GM21423 (cell line): ENCODE measurements around the gene TESK1.

Source experiments
- ATAC-seq: cut with Tn5 transposase; IDR thresholded peaks from one replicate; pipeline ENCODE4 v1.9.1; 2021; ENCODE audit warnings: mild to moderate bottlenecking, moderate library complexity; ENCODE audit not compliant: unreplicated experiment

Gene TESK1

GRCh38 chr9:35646153-35646532 lies 41.1 kb downstream of the TESK1 start:
- no peak for ATAC-seq

- peak; percentile 78 for ATAC-seq
Observed at GRCh38 chr9:35646533-35647265, 41.6 kb downstream of the TESK1 start.

GRCh38 chr9:35649431-35650340 lies 44.6 kb downstream of the TESK1 start:
- no peak for ATAC-seq

- ATAC-seq = no peak
Observed at GRCh38 chr9:35650341-35651158, 45.5 kb downstream of the TESK1 start, which contains the start of gene SIT1. Gene SIT1 (minus strand): TSS chr9:35650931. CDS start chr9:35650853, 78 bp downstream.

GRCh38 chr9:35651956-35652828 lies 47.1 kb downstream of the TESK1 start:
- ATAC-seq = no peak

- ATAC-seq = no peak
Observed at GRCh38 chr9:35652829-35653209, 47.8 kb downstream of the TESK1 start.

- no peak for ATAC-seq
Observed at GRCh38 chr9:35653611-35654010, 48.5 kb downstream of the TESK1 start.

GRCh38 chr9:35656348-35656747 lies 51.3 kb downstream of the TESK1 start:
- no peak for ATAC-seq

GRCh38 chr9:35656831-35657545 lies 51.9 kb downstream of the TESK1 start:
- no peak for ATAC-seq

GRCh38 chr9:35657546-35658136 lies 52.6 kb downstream of the TESK1 start, which contains the start of gene RMRP:
Gene RMRP (minus strand): TSS chr9:35658019.
- peak; percentile 84 for ATAC-seq

GRCh38 chr9:35658137-35658967 lies 53.3 kb downstream of the TESK1 start, which contains the start of gene CCDC107:
Gene CCDC107 (plus strand): TSS chr9:35658292. CDS start chr9:35658380, 88 bp downstream.
- ATAC-seq = peak; percentile 55

- ATAC-seq = no peak
Observed at GRCh38 chr9:35658968-35659220, 53.8 kb downstream of the TESK1 start.

- ATAC-seq = no peak
Observed at GRCh38 chr9:35659340-35659739, 54.3 kb downstream of the TESK1 start.
